Lower leg skin (tissue), 3 donors: ENCODE measurements around the gene FSIP2.

Experiments
- POLR2A ChIP-seq, 2 donors: fragments of 450-650 bp; IDR thresholded peaks; one replicate each; pipeline ENCODE4 v1.6.1; 2016 to 2017; ENCODE audit warnings: antibody characterized with exemption in 2 of 2, mild to moderate bottlenecking in 1 of 2, moderate library complexity in 1 of 2
- TF ChIP-seq, protein P1 (sequence below), 3 donors: fragments of 450-650 bp; IDR thresholded peaks; one replicate each; pipeline ENCODE4 v1.5.1; 2016; ENCODE audit warnings: antibody characterized with exemption in 3 of 3, mild to moderate bottlenecking in 3 of 3, moderate library complexity in 2 of 3

DNA sequence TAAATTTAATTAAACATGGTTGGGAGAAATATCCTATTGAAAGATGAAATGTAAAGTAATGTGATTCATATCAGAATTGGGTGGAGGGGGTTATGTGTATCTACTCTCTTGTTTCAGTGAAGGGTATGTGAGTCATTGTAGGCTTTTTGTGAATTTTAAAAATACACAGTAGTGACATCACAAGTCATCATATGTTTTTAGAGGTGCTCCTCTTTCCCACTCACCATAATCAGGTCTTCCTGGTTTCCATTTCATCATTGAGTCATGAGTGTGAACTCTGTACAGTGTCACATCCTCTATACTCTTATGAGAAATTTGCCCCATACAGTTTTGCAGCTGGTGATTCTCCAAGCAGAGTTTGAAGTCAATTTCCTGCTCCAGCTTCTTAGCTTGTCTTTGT is 18.8 kb downstream of the FSIP2 start:
- TF ChIP-seq, protein P1, sequence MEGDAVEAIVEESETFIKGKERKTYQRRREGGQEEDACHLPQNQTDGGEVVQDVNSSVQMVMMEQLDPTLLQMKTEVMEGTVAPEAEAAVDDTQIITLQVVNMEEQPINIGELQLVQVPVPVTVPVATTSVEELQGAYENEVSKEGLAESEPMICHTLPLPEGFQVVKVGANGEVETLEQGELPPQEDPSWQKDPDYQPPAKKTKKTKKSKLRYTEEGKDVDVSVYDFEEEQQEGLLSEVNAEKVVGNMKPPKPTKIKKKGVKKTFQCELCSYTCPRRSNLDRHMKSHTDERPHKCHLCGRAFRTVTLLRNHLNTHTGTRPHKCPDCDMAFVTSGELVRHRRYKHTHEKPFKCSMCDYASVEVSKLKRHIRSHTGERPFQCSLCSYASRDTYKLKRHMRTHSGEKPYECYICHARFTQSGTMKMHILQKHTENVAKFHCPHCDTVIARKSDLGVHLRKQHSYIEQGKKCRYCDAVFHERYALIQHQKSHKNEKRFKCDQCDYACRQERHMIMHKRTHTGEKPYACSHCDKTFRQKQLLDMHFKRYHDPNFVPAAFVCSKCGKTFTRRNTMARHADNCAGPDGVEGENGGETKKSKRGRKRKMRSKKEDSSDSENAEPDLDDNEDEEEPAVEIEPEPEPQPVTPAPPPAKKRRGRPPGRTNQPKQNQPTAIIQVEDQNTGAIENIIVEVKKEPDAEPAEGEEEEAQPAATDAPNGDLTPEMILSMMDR (IDR thresholded peaks at IDR 0.05): no peak
- no peak for TF ChIP-seq POLR2A (IDR thresholded peaks at IDR 0.05)
